HepG2 (cell line): ENCODE measurements around the gene ARRDC1. TPM values are rescaled to one million over a fixed set of nuclear protein-coding genes. Genes with fewer than 3 reads are reported as not detected.

Experiments used
- ARHGAP35 ChIP-seq: sonication (generic); formaldehyde crosslinking; IDR thresholded peaks from 2 replicates; pipeline ENCODE4 v1.9.0; 2022; ENCODE audit warnings: mild to moderate bottlenecking, inconsistent platforms, moderate library complexity, missing genetic modification reagents, borderline replicate concordance
- BCL3 ChIP-seq: sonication (generic); formaldehyde crosslinking; IDR thresholded peaks from 2 replicates; pipeline ENCODE4 v1.5.1; 2020; ENCODE audit warnings: mild to moderate bottlenecking, missing genetic modification reagents, moderate library complexity
- BCL6 ChIP-seq: IDR thresholded peaks from 2 replicates; pipeline ENCODE4 v1.6.1; 2016; ENCODE audit warnings: missing genetic modification reagents, missing compliant biosample characterization
- FUBP1 ChIP-seq: sonication (generic); formaldehyde crosslinking; IDR thresholded peaks from 2 replicates; pipeline ENCODE4 v1.5.1; 2020; ENCODE audit warnings: missing genetic modification reagents, mild to moderate bottlenecking, borderline replicate concordance
- HNF1A ChIP-seq, 2 experiments: sonication (generic) in 1 of 2; formaldehyde crosslinking in 1 of 2; IDR thresholded peaks; 2 replicates each; pipeline versions ENCODE4 v1.4.0 to v1.6.1; 2016 to 2020; ENCODE audit warnings: borderline replicate concordance in 1 of 2, low read depth in 1 of 2, mild to moderate bottlenecking in 1 of 2, missing genetic modification reagents in 1 of 2
- HNRNPUL1 ChIP-seq: fragments of 200-400 bp; formaldehyde crosslinking; IDR thresholded peaks from 2 replicates; pipeline ENCODE4 v1.6.1; 2017; ENCODE audit warnings: low read depth, mild to moderate bottlenecking, low read length, moderate library complexity
- MIER3 ChIP-seq: IDR thresholded peaks from 2 replicates; pipeline ENCODE4 v1.6.1; 2016; ENCODE audit warnings: missing compliant biosample characterization, borderline replicate concordance
- POLR2G ChIP-seq: fragments of 200-400 bp; formaldehyde crosslinking; IDR thresholded peaks from 2 replicates; pipeline ENCODE4 v1.6.1; 2018; ENCODE audit warnings: mild to moderate bottlenecking, low read depth, low read length, moderate library complexity
- SKI ChIP-seq: fragments of 450-650 bp; IDR thresholded peaks from one replicate; pipeline ENCODE4 v1.6.1; 2018; ENCODE audit warnings: mild to moderate bottlenecking; ENCODE audit not compliant: partially characterized antibody
- SP1 ChIP-seq, 2 experiments: fragments of 450-650 bp in 1 of 2; sonication (generic) in 1 of 2; formaldehyde crosslinking in 1 of 2; IDR thresholded peaks; 2 replicates each; pipeline versions ENCODE4 v1.4.0 to v1.6.1; 2016 to 2020; ENCODE audit warnings: missing genetic modification reagents in 1 of 2
- STAG1 ChIP-seq: sonication (generic); formaldehyde crosslinking; IDR thresholded peaks from 2 replicates; pipeline ENCODE4 v1.4.0; 2020; ENCODE audit warnings: missing genetic modification reagents
- TFDP1 ChIP-seq: IDR thresholded peaks from 2 replicates; pipeline ENCODE4 v1.6.1; 2016; ENCODE audit warnings: missing compliant biosample characterization, missing genetic modification reagents, borderline replicate concordance
- ZNF362 ChIP-seq: sonication (generic); formaldehyde crosslinking; IDR thresholded peaks from 2 replicates; pipeline ENCODE4 v1.4.0; 2020; ENCODE audit warnings: missing genetic modification reagents, mild to moderate bottlenecking, borderline replicate concordance
- ZNF570 ChIP-seq: sonication (generic); formaldehyde crosslinking; IDR thresholded peaks from 2 replicates; pipeline ENCODE4 v1.4.0; 2020; ENCODE audit warnings: mild to moderate bottlenecking, missing genetic modification reagents, borderline replicate concordance
- ZNF589 ChIP-seq: sonication (generic); formaldehyde crosslinking; conservative IDR thresholded peaks from 2 replicates; pipeline ENCODE4 v1.8.0; 2022; ENCODE audit warnings: mild to moderate bottlenecking, moderate library complexity, missing genetic modification reagents
- ZNF761 ChIP-seq: sonication (generic); formaldehyde crosslinking; conservative IDR thresholded peaks from 2 replicates; pipeline ENCODE4 v1.4.0; 2020; ENCODE audit warnings: mild to moderate bottlenecking, missing genetic modification reagents
- ZNF780A ChIP-seq: sonication (generic); formaldehyde crosslinking; IDR thresholded peaks from 2 replicates; pipeline ENCODE4 v1.8.0; 2022; ENCODE audit warnings: mild to moderate bottlenecking, missing genetic modification reagents, moderate library complexity
- polyA plus RNA-seq, 8 experiments: library from polyadenylated mRNA; depleted of rRNA in 3 of 8; stranded (reverse) in 7 of 8; unstranded in 1 of 8; fragments of >200 nt; fragmentation: Illumina TruSeq in 4 of 8; extraction: Trizol in 4 of 8; gene quantifications; 2 replicates each; pipeline versions ENCODE4 v1.2.1 to v1.2.3, GENCODE V29; 2011 to 2016; ENCODE audit warnings: low read depth in 4 of 8, missing spikeins in 1 of 8, mixed read lengths in 1 of 8; ENCODE audit not compliant: insufficient read depth in 1 of 8
- total RNA-seq, 5 experiments: library from RNA; depleted of rRNA; stranded (reverse); fragments of >200 nt; fragmentation: Illumina TruSeq; extraction: Trizol; gene quantifications; 2 replicates each; pipeline ENCODE4 v1.2.3, GENCODE V29; 2016; ENCODE audit warnings: low read depth in 1 of 5

The ARRDC1 gene
- total and polyA plus RNA-seq, 2 of the 13 experiments (the other 11 are each of a cell fraction or from before 2014, with no cell fraction given): 21.7 to 44.4 TPM

DNA sequence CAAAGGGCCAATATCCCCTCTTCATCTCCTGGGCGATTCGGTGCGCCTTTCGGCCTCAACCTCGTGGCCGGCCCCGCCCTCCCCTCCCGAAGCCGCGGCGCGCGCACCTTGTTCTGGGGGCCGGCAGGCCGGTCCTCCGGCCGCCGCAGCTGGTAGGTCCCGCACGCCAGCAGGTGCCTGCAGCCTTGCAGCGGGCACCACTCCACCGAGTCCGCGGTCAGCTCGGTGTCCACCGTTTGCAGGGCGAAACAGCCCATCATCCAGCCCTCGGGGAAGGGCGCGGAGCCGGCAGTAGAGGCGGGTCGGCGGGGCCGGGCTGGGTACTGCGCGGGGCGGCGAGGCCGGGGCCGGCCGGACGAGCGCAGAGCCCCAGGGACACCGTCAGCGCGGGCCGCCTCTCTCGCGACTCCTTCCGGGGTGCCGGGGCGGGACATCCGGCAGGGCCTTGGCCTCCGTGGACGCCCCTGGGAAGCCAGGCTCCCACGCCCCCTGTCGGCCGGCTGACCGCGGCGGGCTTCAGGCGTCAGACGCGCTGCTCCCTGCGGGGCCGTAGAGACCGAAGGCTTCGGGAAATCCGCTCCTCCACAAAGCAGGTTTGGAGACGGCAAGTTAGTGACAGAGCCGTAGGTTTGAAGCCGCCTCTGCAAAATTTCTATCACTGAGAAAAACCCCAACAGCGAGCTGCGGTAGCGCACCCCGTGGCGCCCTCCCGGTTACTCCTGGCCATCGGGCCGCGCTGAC, 26.8 kb upstream of the ARRDC1 start, which contains the start of gene DPH7 (continued):
- TF ChIP-seq ARHGAP35 (no peak; the same call in 1 of the 2 replicates), BCL6 (CRISPR knock-in tag) (peak; percentile 29; the same call in 1 of the 2 replicates), ZNF589 (0 out of 2 replicates have a peak, but pooled peaks have one; percentile 66), POLR2G (peak; percentile 80), ZNF362 (CRISPR knock-in tag) (peak; percentile 33; the same call in 1 of the 2 replicates), HNF1A (IDR thresholded peaks at IDR 0.05; ENCODE audit: low read depth) (no peak), HNF1A (CRISPR knock-in tag; IDR thresholded peaks at IDR 0.05; ENCODE audit: borderline replicate concordance) (peak; percentile 45; the same call in 1 of the 2 replicates), ZNF570 (CRISPR knock-in tag) (no peak), SP1 (IDR thresholded peaks at IDR 0.05) (no peak), SP1 (CRISPR knock-in tag; IDR thresholded peaks at IDR 0.05) (peak; percentile 61), ZNF761 (CRISPR knock-in tag) (0 out of 2 replicates have a peak, but pooled peaks have one; percentile 65), FUBP1 (CRISPR knock-in tag) (peak; percentile 59; the same call in 1 of the 2 replicates), HNRNPUL1 (no peak), TFDP1 (CRISPR knock-in tag) (peak; percentile 80; the same call in 1 of the 2 replicates), ZNF780A (CRISPR knock-in tag) (peak; percentile 76; the same call in 1 of the 2 replicates), BCL3 (CRISPR knock-in tag) (peak; percentile 83; the same call in 1 of the 2 replicates), STAG1 (peak; percentile 42), SKI (peak; percentile 54), MIER3 (CRISPR knock-in tag) (peak; percentile 56; the same call in 1 of the 2 replicates)
